C4-2B (cell line): ENCODE measurements around the gene LGALS9C.
"Not testable (repeated sequence)": the region's sequence is repeated elsewhere in the genome, so short reads cannot be mapped to it uniquely, and the experiment has no call there.

Experiments
- H3K27ac ChIP-seq: fragments of 450-650 bp; 2 replicates; pipeline ENCODE4 v1.5.1; 2017

LGALS9C gene

GRCh38 chr17:18477367-18477766 is 778 bp downstream of the LGALS9C start:
- not testable (repeated sequence) for H3K27ac ChIP-seq

GRCh38 chr17:18478362-18478761 is 1.8 kb downstream of the LGALS9C start:
- not testable (repeated sequence) for H3K27ac ChIP-seq

- H3K27ac ChIP-seq, result not testable (repeated sequence)
Observed at GRCh38 chr17:18478977-18479595, 2.5 kb downstream of the LGALS9C start.

- H3K27ac ChIP-seq, result not testable (repeated sequence)
Observed at GRCh38 chr17:18481775-18482174, 5.2 kb downstream of the LGALS9C start.

- not testable (repeated sequence) for H3K27ac ChIP-seq
Observed at GRCh38 chr17:18485936-18486464, 9.4 kb downstream of the LGALS9C start.

- not testable (repeated sequence) for H3K27ac ChIP-seq
Observed at GRCh38 chr17:18487633-18488032, 11.0 kb downstream of the LGALS9C start.

GRCh38 chr17:18488622-18489021 is 12.0 kb downstream of the LGALS9C start:
- not testable (repeated sequence) for H3K27ac ChIP-seq

- H3K27ac ChIP-seq, result not testable (repeated sequence)
Observed at GRCh38 chr17:18490016-18490415, 13.4 kb downstream of the LGALS9C start.

GRCh38 chr17:18492712-18493480 is 16.3 kb downstream of the LGALS9C start:
- not testable (repeated sequence) for H3K27ac ChIP-seq

GRCh38 chr17:18494250-18494768 is 17.7 kb downstream of the LGALS9C start:
- not testable (repeated sequence) for H3K27ac ChIP-seq

- not testable (repeated sequence) for H3K27ac ChIP-seq
Observed at GRCh38 chr17:18497044-18497443, 20.5 kb downstream of the LGALS9C start.

GRCh38 chr17:18499100-18499499 is 22.5 kb downstream of the LGALS9C start:
- H3K27ac ChIP-seq, result not testable (repeated sequence)

GRCh38 chr17:18499756-18500155 is 23.2 kb downstream of the LGALS9C start:
- H3K27ac ChIP-seq, result not testable (repeated sequence)

- H3K27ac ChIP-seq, result not testable (repeated sequence)
Observed at GRCh38 chr17:18500281-18500680, 23.7 kb downstream of the LGALS9C start.

- not testable (repeated sequence) for H3K27ac ChIP-seq
Observed at GRCh38 chr17:18500816-18501215, 24.2 kb downstream of the LGALS9C start.

- not testable (repeated sequence) for H3K27ac ChIP-seq
Observed at GRCh38 chr17:18503221-18503620, 26.6 kb downstream of the LGALS9C start.

- H3K27ac ChIP-seq, result not testable (repeated sequence)
Observed at GRCh38 chr17:18507729-18508128, 31.1 kb downstream of the LGALS9C start.

- H3K27ac ChIP-seq, result not testable (repeated sequence)
Observed at GRCh38 chr17:18508667-18509066, 32.1 kb downstream of the LGALS9C start.

- not testable (repeated sequence) for H3K27ac ChIP-seq
Observed at GRCh38 chr17:18521100-18521499, 44.5 kb downstream of the LGALS9C start.

GRCh38 chr17:18525015-18525414 is 48.4 kb downstream of the LGALS9C start:
- H3K27ac ChIP-seq, result not testable (repeated sequence)

GRCh38 chr17:18526168-18526800 is 49.7 kb downstream of the LGALS9C start:
- H3K27ac ChIP-seq, result not testable (repeated sequence)

GRCh38 chr17:18527354-18527753 is 50.8 kb downstream of the LGALS9C start:
- not testable (repeated sequence) for H3K27ac ChIP-seq

GRCh38 chr17:18528435-18528834 is 51.8 kb downstream of the LGALS9C start:
- H3K27ac ChIP-seq, result not testable (repeated sequence)
